Astrocyte (in vitro differentiated cells and primary cell): Measurements from ENCODE around the gene COL12A1.

ENCODE experiments used
- EZH2 ChIP-seq: IDR thresholded peaks from 2 replicates; pipeline ENCODE4 v1.6.1; 2012; ENCODE audit warnings: mild to moderate bottlenecking, low read length, inconsistent platforms; ENCODE audit not compliant: insufficient read depth
- TF ChIP-seq, protein P1 (sequence below): IDR thresholded peaks from 2 replicates; pipeline ENCODE4 v1.5.1; 2011; ENCODE audit warnings: low read depth, mild to moderate bottlenecking, inconsistent platforms, low read length, moderate library complexity; ENCODE audit not compliant: insufficient read depth

DNA sequence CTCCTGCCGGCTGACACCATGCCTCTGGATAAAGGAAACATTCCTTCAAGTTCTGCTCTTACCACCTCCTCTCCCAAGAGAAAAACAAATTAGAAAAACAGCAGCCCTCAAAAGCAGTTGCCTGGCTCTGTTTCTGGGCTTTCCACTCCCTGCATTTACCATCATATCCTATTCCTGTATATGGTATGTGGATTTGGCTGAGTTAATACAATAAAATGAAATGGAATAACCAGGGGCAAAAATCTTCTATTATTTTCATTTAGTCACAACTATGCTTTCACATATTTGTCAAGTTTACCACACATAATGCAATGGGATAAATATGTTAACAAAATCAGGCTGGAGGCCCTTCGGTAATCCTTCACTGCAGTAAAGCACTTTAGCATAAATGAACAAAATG is 34.3 kb downstream of the COL12A1 start:
- TF ChIP-seq, protein P1, sequence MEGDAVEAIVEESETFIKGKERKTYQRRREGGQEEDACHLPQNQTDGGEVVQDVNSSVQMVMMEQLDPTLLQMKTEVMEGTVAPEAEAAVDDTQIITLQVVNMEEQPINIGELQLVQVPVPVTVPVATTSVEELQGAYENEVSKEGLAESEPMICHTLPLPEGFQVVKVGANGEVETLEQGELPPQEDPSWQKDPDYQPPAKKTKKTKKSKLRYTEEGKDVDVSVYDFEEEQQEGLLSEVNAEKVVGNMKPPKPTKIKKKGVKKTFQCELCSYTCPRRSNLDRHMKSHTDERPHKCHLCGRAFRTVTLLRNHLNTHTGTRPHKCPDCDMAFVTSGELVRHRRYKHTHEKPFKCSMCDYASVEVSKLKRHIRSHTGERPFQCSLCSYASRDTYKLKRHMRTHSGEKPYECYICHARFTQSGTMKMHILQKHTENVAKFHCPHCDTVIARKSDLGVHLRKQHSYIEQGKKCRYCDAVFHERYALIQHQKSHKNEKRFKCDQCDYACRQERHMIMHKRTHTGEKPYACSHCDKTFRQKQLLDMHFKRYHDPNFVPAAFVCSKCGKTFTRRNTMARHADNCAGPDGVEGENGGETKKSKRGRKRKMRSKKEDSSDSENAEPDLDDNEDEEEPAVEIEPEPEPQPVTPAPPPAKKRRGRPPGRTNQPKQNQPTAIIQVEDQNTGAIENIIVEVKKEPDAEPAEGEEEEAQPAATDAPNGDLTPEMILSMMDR = no peak
- no peak for TF ChIP-seq EZH2
